ENCODE data around the gene CEBPE. TPM values are rescaled to one million over a fixed set of nuclear protein-coding genes. Genes with fewer than 3 reads are reported as not detected.

Gene CEBPE
- total RNA-seq, 6 experiments from 2014 or later: 0.13 to 0.18 TPM; not detected in 4

DNA sequence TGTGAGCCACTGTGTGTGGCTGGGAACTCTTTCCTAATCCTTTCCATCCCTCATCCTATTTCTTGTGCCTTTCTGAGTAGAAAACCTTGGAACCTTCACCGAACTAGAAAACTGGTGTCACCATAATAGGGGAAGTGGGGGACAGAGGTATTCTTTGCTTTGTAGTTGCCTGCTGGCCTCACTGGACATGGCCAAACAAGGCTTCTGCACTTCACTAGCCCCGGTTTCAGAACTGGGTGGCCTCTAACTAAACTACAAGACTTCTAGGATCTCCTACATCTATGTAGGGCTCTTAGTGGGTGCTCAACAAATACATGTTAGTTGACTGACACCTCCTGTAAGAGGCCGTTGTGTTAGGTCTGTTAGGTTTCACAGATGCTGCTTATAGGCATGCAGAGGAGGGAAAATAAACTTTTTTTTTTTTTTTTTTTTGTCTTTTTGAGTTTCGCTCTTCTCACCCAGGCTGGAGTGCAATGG lies 13.7 kb downstream of the CEBPE start:
- WGBS (ENCODE audit: insufficient coverage, low coverage, low lambda C conversion rate, missing lambda C conversion rate): 92% methylated on average over 2 of the region's 4 CpGs
- no peak for DNase-seq
- TF ChIP-seq POLR2A (IDR thresholded peaks at IDR 0.05) (no peak), CTCF (IDR thresholded peaks at IDR 0.05) (no peak)
- H3K27me3 ChIP-seq: no peaks in the 10 kb centered on the region
- intact Hi-C loops (cut with DNase I): no loop called here
- H3K27ac ChIP-seq: no peak overlapping the region
- no peak for ATAC-seq
- no peak overlapping the region for H3K4me3 ChIP-seq
- H3K9me3 ChIP-seq: no peaks in the 10 kb centered on the region
- no peaks in the 10 kb centered on the region for H3K36me3 ChIP-seq
- no peaks in the 10 kb centered on the region for H3K4me1 ChIP-seq

- TF ChIP-seq CTCF (IDR thresholded peaks at IDR 0.05) (no peak), POLR2A (IDR thresholded peaks at IDR 0.05) (no peak)
- intact Hi-C loops (cut with DNase I): no loop called here
- Histone ChIP-seq H3K9me3 (no peaks in the 10 kb centered on the region), H3K4me1 (peaks cover 0 to under 1% (median 0%) of the 10 kb centered on the region in 4 donors), H3K36me3 (no peaks in the 10 kb centered on the region), H3K27ac (no peak within 1 kb of the TSS), H3K27me3 (no peaks in the 10 kb centered on the region), H3K4me3 (no peak within 1 kb of the TSS)
- WGBS (ENCODE audit: insufficient coverage, low coverage, low lambda C conversion rate, missing lambda C conversion rate): 59% methylated on average over 9 of the region's 11 CpGs
- no peak for DNase-seq
- ATAC-seq: no peak
Observed at GRCh38 chr14:23104591-23105347, 14.3 kb downstream of the CEBPE start, which contains the start of gene CIROP. Gene CIROP (minus strand): TSS chr14:23104989. CDS start chr14:23104920, 69 bp downstream.

GRCh38 chr14:23104070-23104590 lies 14.9 kb downstream of the CEBPE start:
- H3K4me3 ChIP-seq: no peak overlapping the region
- H3K4me1 ChIP-seq: peaks cover 0 to 7% (median 0%) of the 10 kb centered on the region in 4 donors
- intact Hi-C loops (cut with DNase I): no loop called here
- H3K27ac ChIP-seq: no peak overlapping the region
- no peaks in the 10 kb centered on the region for H3K9me3 ChIP-seq
- no peaks in the 10 kb centered on the region for H3K36me3 ChIP-seq
- ATAC-seq (no peak), DNase-seq (no peak)
- H3K27me3 ChIP-seq: no peaks in the 10 kb centered on the region
- 68% methylated on average over 2 of the region's 6 CpGs for WGBS (ENCODE audit: insufficient coverage, low coverage, low lambda C conversion rate, missing lambda C conversion rate)
- TF ChIP-seq POLR2A (IDR thresholded peaks at IDR 0.05) (no peak), CTCF (IDR thresholded peaks at IDR 0.05) (no peak)

- no peak overlapping the region for H3K27ac ChIP-seq
- H3K4me1 ChIP-seq: peaks cover 0 to 11% (median 0%) of the 10 kb centered on the region in 4 donors
- no peaks in the 10 kb centered on the region for H3K36me3 ChIP-seq
- intact Hi-C loops (cut with DNase I): no loop called here
- 76% methylated on average over 4 of the region's 4 CpGs for WGBS (ENCODE audit: insufficient coverage, low coverage, low lambda C conversion rate, missing lambda C conversion rate)
- ATAC-seq (no peak), DNase-seq (no peak)
- no peak overlapping the region for H3K4me3 ChIP-seq
- TF ChIP-seq CTCF (IDR thresholded peaks at IDR 0.05) (no peak), POLR2A (IDR thresholded peaks at IDR 0.05) (no peak)
- no peaks in the 10 kb centered on the region for H3K9me3 ChIP-seq
- H3K27me3 ChIP-seq: no peaks in the 10 kb centered on the region
Observed at GRCh38 chr14:23103581-23103980, 15.5 kb downstream of the CEBPE start.

All from right lobe of liver (tissue), 6 donors.